NOMO-1 (cell line): ENCODE data around the gene MRPS27.

Experiments
- DNase-seq, 2 experiments: peaks; one replicate each; lab custom pipeline; 2025; ENCODE audit not compliant: unreplicated experiment in 2 of 2; lab: John Stamatoyannopoulos, UW

MRPS27 gene

DNA sequence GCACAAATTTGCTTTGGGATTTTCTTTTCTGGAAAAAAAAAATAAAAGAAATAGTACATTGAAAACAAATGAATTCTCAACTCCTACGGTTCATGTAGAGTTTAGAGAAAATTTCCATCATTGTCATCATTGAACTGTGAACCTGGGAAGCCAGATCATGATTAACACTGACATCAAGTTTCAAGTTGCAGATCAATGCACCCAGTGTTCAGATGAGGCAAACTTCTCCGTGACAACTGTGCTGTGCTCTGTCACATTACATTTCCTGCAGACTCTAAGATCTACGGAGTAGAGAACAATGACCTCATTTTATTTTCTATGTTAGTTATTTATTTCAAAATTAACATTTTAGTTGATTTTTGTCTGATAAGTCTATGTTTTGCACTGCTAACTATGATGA lies 113.0 kb downstream of the MRPS27 start:
- no peak for DNase-seq

DNA sequence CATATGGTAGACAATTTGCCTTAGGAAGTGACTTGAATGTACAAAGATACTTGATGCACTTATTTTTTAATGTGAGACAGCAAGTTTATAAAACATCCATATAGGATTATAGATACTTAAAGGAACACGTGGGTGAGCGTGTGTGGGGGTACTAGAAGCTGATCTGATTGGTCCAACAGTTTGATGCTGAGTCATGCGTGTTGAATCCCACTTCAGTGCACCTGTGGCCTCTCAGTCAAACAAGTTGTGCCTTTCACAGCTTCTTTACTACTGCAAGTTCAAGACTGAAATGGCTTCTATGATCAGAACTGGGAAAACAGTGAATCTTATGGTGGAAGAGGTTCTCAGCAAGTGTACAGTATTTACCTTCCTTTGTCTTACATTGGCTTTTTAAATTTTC lies 113.9 kb downstream of the MRPS27 start:
- DNase-seq: no peak

DNA sequence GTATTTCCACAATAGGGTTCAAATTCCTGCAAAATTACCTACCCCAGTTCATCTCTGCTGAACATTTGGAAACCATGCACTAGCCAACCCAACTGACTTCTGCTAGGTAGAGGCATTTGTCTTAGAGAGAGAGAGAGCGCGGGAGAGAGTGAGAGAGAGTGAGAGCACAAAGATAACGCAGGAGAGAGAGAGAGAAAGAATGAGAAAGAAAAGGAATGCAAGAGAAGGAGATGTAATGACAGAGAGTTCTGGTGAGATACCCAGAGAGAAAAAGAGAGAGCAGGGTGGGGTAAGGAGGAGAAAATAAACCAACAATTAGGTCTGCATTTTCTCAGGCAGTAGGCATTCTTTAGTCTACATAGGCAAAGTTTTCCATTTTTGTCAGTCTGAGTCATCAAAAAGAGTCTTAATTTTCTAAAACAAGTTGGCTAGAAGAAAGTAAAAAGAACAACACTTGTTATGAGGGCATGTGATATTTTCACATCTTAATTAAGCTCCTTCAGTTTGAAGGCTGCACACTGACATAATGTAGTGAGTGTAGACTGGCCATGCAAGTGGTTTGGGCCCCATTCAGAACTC lies 114.5 kb downstream of the MRPS27 start:
- DNase-seq: no peak

DNA sequence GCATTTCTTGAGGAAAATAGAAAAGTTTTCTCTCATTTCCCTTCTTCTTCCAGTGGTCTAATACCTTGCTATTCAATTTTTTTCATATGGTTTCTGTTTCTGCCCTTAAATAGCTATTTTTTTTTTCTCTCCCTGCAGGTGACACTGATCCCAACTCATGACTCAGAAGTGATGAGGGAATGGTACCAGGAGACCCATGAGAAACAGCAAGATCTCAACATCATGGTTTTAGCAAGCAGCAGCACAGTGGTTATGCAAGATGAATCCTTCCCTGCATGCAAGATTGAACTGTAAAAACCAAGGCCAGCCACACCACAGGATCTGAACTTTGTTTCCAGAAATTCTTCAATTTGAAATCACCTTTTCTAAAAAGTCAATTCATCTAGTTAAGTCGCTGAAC lies 115.1 kb downstream of the MRPS27 start:
- no peak for DNase-seq

DNA sequence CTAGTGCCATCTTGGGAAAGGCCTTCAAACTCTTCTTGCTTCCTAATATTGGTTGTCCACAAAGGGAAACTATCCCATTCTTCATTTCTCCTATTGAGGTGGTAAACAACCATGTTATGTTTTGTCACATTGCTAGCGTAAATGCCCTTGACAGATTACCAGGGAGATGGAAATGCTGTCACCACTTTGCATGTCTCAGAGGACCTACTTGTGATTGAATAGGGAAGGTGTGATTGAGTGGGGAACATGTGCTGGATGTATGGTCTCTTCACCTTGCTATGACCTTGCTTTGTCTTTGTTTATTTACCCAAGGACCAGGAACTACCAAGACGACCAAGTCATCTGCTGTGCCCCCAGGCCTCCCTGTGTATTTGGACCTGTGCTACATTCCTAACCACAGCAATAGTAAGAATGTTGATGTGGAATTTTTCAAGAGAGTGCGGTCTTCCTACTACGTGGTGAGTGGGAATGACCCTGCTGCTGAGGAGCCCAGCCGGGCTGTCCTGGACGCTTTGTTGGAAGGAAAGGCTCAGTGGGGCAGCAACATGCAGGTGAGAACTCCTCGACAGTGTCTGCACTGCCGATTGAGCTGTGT lies 116.7 kb downstream of the MRPS27 start:
- no peak for DNase-seq

DNA sequence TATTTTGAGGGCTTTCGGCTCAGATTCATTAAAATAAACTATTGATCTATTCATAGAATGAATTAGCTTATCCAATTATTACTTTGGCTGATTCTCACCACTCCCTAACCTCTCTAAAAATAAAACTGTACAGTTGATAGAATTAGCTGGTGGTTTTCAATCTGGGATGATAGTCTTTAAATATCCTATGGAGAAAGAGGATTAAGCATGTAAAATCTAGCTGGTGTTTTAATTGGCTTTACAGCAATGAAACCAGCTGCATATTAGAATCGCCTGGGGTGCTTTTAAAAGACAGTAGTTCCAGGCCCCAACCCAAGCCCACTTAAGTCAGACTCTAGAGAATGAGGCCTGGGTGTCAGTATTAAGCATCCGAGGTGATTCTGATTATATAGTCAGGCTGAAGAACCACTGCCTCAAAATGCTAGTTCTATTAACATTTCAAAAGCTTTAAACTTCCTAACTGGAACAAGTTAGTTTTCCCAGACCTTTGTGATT lies 117.7 kb downstream of the MRPS27 start:
- no peak for DNase-seq

DNA sequence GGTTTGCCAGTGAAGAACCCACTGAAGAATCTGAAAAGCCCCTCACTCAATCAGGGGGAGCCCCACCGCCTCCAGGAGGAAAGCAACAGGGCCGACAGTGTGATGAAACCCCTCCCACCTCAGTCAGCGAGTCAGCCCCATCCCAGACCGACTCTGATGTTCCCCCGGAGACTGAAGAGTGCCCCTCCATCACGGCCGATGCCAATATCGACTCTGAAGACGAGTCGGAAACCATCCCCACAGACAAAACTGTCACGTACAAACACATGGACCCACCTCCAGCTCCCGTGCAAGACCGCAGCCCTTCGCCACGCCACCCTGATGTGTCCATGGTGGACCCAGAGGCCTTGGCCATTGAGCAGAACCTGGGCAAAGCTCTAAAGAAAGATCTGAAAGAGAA lies 120.4 kb downstream of the MRPS27 start:
- no peak for DNase-seq

DNA sequence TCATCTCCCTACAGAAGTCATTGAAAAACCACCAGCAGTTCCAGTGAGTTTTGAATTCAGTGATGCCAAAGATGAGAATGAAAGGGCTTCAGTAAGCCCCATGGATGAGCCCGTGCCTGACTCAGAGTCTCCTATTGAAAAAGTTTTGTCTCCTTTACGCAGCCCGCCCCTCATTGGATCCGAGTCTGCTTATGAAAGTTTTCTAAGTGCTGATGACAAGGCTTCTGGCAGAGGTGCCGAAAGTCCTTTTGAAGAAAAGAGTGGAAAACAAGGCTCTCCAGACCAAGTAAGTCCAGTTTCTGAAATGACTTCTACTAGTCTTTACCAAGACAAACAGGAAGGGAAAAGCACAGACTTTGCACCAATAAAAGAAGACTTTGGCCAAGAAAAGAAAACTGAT lies 122.6 kb downstream of the MRPS27 start:
- no peak for DNase-seq

DNA sequence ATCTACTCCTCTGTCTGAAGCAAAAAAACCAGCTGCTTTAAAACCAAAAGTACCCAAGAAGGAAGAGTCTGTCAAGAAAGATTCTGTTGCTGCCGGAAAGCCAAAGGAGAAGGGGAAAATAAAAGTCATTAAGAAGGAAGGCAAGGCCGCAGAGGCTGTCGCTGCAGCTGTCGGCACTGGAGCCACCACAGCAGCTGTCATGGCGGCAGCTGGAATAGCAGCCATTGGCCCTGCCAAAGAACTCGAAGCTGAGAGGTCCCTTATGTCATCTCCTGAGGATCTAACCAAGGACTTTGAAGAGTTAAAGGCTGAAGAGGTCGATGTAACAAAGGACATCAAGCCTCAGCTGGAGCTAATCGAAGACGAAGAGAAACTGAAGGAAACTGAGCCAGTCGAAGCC lies 124.5 kb downstream of the MRPS27 start:
- no peak for DNase-seq

DNA sequence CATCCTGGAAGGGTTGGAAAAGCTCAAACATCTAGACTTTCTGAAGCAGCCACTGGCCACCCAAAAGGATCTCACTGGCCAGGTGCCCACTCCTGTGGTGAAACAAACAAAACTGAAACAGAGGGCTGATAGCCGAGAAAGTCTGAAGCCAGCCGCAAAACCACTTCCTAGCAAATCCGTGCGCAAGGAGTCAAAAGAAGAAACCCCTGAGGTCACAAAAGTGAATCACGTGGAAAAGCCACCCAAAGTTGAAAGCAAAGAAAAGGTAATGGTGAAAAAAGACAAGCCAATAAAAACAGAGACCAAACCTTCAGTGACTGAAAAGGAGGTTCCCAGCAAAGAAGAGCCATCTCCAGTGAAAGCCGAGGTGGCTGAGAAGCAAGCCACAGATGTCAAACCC lies 125.2 kb downstream of the MRPS27 start:
- peak; percentile 15 to 30 for DNase-seq

DNA sequence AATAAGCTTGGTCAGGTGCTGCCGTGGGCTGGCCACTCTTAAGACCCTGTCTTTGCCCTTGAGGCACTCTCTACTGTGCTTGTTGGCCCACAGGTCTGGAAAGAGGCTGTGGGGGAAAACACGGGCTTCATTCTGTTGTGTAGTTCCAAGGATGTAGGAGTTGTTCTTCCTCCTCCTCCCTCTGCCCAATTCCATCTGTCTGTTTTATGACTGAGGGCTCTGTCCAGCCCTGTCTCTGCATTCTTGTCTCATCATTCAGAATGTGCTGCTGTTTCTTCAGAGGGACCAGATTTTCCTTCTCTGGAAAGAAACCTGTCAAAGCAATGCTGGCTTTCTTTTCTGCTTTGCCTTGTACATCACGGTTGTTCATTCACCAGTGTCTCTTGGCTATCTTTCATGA lies 128.6 kb downstream of the MRPS27 start:
- DNase-seq: no peak

DNA sequence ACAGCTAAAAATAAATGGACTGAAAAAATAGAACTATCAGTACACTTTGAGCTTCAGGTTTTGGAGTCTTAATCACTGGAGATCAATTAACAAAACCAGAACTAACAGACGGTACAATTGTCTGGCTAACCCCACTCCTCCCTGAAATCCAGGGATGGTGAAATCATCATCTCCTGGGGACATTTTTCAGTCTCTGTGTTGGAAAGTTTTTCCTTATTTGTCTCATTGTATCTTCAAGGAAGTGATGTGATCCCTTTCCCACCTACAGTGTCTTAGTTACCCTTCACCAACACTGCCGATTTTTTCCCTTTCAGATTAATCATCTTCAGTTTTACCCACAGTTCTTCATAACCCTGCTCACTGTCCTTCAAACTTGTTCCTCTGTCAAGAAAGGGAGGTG lies 130.9 kb downstream of the MRPS27 start:
- DNase-seq: no peak

DNA sequence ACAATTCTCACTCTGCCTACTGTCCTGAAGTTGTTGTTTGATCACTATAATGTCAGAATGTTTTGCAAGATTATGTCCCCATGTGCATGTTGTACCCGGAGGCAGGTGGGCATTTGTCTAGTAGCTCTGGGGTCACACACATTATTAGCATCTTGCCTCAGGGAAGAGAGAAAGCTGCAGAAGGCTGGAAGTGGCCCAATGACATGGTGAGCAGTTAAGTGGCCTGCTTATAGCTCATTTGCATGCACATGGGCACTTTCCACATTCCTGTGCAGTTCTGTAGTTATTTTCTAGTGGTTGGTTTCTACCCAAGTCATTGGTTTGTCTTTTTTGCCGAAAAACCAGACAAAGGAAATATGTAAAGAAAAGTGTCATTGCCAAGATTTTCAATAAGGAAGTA lies 131.9 kb downstream of the MRPS27 start:
- DNase-seq: no peak

DNA sequence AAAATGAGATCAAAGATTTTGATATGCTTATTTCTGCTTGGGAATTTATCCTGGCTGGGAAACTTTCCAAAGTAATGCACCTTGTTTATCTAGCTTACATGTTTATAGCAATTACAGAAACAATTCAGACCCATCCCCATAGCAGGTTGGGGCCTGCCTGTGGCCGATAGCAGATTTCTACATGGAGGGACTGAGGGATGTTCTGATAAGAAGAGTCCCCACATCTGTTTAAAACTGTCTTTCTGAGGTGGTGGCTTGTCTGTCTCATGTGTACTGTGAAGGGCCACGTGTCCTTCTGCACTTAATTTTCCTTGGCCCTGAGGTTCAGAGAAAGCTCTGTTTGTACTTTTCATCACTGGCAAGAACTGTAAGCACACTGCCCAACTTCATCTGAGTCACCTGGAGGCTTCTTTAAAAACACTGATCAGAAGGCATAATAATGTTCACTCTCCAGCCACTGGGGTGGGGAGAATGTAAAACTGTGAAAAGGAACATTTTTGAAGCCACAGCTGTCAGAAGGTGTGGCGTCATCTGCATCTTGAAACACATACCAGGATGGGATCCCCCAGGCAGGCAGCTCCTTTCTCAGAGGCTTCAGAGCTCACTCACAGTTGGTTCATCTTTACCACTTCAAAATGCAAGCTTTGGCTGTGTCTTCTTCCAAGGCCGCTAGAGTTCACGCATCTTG lies 132.5 kb downstream of the MRPS27 start:
- DNase-seq: no peak

DNA sequence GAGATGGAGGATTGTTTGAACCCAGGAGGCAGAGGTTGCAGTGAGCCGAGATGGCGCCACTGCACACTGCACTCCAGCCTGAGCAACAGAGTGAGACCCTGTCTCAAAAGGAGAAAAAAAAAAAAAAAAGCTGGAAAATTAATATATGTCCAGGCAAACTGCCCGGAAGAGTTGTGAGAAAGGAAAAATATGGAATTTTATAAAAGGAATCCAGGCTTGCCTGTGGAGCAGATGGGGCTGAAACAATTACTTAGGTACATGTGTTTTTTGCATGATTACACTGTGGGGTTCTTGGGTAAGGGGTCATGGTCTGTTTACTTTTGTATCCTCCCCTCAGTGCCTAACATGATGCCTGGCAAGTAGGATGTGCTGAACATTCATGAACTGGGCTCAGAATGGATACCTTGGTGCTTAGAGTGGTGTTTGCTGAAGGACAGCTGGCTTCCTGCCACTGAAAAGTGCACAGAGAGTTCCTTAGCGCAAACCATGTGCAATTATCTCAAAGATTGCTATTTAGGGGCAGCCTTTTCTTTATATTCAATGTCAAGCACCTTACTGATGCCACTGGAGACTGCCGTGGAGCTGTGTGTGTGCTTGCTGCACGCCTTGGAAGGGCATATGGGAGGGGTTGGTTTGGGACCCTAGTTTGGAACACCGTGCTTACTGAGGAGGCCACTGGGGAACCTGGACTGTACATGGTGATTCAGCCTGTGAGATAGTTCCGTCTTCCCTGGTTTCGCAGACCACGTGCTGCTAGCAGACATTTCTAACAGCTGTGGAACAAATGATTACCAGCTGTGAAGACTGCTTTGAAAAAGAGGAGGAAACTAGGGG lies 134.3 kb downstream of the MRPS27 start:
- no peak for DNase-seq

DNA sequence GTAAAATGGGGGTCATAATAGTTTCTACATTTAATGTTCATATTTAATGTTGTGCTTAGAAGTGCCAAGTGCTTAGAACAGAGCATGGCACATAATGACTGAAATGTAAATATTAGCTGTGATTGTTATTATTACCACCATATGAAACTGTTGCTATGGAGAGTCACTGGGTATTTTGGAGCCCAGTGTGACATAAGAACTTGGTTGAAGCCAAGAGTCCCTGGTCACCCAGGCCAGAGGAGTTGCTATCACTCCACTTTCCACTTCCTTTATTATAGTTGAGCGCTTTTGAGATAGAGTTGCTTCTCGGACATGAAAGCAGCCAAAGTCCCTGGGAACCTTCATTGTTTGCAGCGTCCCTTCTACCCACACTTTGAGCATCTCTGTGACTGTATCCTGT lies 135.6 kb downstream of the MRPS27 start:
- no peak for DNase-seq

DNA sequence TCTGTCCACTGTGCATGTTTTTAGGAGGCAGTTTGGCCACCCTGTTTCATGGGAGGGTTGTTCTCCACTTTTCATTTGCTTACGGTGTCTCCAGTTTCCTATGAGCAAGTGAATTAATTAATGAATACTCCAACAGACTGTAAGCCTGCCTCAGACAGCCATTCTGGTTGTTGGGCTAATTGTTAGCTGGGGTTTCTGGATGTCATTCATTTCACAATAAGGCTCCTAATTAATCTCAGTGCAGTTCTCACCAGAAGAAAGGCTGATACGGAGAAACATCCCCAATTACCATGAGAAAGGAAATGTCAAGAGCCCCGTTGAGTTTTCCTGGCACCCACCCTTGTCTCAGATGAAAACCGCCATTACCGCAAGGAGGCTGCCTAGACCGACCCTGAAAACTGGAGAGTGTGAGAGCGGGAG lies 136.9 kb downstream of the MRPS27 start:
- DNase-seq: no peak

DNA sequence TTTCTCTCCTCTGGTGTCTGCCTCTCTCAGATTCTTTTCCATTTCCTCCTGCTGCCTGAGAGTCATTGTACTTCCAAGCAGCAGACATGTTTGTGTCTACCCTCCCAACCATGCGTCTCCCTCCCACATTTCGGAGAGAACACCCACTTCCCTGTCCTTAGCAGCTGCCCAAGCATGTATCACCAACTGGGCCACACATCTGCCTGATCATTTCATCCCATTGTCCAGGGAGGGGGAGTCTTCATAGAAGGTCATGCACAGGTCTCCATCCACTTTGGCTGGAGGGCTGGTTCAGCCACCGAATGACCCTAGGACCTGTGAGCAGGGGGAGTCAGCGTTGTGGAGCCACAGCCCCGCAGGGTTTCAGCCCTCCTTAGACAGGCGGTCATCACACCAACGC lies 137.4 kb downstream of the MRPS27 start:
- DNase-seq: no peak

DNA sequence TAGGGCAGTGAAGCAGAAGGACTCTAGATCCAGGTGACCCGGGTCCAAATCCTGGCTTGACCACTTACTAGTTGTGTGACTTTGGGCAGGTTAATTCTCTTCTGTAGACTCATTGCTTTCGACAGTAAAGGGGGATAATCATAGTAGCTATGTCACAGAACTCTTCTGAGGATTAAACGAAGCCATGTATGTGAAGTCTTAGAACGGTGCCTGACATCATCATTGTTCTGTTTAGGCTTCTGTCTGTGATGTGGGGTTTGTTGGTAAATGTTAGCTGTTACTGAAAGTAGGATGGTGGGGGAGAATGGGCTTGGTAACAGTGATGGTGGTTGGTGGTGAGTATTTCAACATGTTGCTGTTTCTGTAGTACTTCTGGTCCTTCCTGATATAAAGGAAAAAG lies 139.1 kb downstream of the MRPS27 start:
- no peak for DNase-seq

DNA sequence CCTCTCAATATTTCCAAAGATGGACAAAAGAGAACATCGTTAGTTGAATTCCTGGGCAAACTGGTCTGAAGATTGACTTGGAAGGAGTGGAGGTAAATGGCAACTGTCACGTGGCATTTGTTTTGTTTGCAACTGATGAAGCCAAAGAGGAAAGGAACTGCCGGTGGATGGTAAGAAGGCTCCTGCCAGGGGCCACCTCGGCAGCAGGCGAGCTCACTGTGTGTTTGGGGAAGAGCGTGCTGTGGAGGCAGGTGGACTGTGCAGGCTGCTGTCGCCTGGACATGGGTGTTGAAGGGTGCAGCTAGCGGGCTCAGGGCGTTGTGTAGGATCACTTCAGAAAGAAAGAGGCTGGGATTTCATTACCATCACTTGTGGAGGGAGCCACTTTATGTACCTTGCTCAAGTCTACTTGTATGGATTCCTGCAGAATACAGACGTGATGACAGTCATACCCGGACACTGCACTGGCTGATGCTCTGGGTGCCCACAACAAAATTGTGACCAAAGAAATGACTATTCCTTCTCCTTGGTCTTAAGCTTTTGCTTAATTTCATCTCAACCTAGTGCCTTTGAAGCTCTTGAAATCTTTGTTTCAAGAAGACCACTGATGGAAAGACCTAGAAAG lies 140.1 kb downstream of the MRPS27 start:
- no peak for DNase-seq
